ENCODE measurements around the gene STK16. TPM values are rescaled to one million over a fixed set of nuclear protein-coding genes. Genes with fewer than 3 reads are reported as not detected.
A peak's percentile ranks its signal among the peaks of the same experiment; 100 is the strongest.

The STK16 gene
- total and polyA plus RNA-seq, 2 of the 13 experiments (the other 11 are each of a cell fraction or from before 2014, with no cell fraction given): 28.0 to 50.9 TPM

GRCh38 chr2:219277703-219278654, 32.7 kb downstream of the STK16 start (continued):
- TF ChIP-seq HNF1A (IDR thresholded peaks at IDR 0.05; ENCODE audit: low read depth) (no peak), HNF1A (CRISPR knock-in tag; IDR thresholded peaks at IDR 0.05; ENCODE audit: borderline replicate concordance) (no peak), CEBPG (CRISPR knock-in tag; IDR thresholded peaks at IDR 0.05) (0 out of 2 replicates have a peak, but pooled peaks have one; percentile 20), ATF4 (CRISPR knock-in tag; IDR thresholded peaks at IDR 0.05) (no peak), STAT6 (CRISPR knock-in tag; IDR thresholded peaks at IDR 0.05; ENCODE audit: borderline replicate concordance) (no peak), GRHL1 (CRISPR knock-in tag; conservative IDR thresholded peaks at IDR 0.05) (no peak), ZNF296 (CRISPR knock-in tag; conservative IDR thresholded peaks at IDR 0.05) (no peak), MXD1 (CRISPR knock-in tag; IDR thresholded peaks at IDR 0.05) (no peak), ZNF10 (CRISPR knock-in tag; IDR thresholded peaks at IDR 0.05; ENCODE audit: borderline replicate concordance, low read depth) (no peak), ATRX (CRISPR knock-in tag; IDR thresholded peaks at IDR 0.05; ENCODE audit: borderline replicate concordance) (no peak), JUND (CRISPR knock-in tag; IDR thresholded peaks at IDR 0.05) (no peak), PREB (CRISPR knock-in tag; IDR thresholded peaks at IDR 0.05) (no peak), NAIF1 (CRISPR knock-in tag; IDR thresholded peaks at IDR 0.05; ENCODE audit: borderline replicate concordance) (peak; percentile 91), ZNF7 (CRISPR knock-in tag; IDR thresholded peaks at IDR 0.05) (no peak)
